ENCODE results near the gene LRRC26.

Gene LRRC26, protein sequence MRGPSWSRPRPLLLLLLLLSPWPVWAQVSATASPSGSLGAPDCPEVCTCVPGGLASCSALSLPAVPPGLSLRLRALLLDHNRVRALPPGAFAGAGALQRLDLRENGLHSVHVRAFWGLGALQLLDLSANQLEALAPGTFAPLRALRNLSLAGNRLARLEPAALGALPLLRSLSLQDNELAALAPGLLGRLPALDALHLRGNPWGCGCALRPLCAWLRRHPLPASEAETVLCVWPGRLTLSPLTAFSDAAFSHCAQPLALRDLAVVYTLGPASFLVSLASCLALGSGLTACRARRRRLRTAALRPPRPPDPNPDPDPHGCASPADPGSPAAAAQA

DNA sequence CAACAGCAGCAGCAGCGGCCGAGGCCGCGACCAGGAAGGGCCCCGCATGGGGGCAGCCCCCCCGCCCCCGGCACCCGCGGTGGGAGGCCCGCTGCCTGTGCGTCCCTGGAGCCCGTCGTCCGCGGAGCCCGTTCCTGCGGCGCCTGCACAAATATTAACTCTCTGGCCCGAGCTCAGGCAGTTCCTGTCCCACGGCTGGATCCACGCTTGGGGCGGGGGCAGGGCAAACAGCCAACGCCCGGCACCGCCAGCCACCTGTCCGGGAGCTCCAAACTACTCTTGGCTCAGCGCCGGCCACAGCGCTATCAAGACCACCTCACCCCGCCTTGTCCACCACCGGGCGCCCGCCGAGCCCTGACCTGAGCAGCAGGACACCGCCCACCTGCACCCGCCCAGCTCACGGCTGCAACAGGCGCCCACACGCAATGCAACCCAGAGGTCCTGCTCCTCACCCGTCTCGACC lies at the start of gene LRRC26:
TSS of gene LRRC26 (minus strand) at position 156 of the 463 bp plus-strand sequence. CDS start at position 48, 108 bp downstream.
- H3K27me3 Mint-ChIP-seq = peaks cover 28% of the 10 kb centered on the region
- DNase-seq (no peak), ATAC-seq (no peak)
- H3K4me3 Mint-ChIP-seq = no peak within 1 kb of the TSS
- no peaks in the 10 kb centered on the region for H3K4me1 Mint-ChIP-seq
- no peak within 1 kb of the TSS for H3K27ac Mint-ChIP-seq
- no peaks in the 10 kb centered on the region for H3K9me3 Mint-ChIP-seq
- H3K36me3 Mint-ChIP-seq (ENCODE audit: low read depth) = no peaks in the 10 kb centered on the region

DNA sequence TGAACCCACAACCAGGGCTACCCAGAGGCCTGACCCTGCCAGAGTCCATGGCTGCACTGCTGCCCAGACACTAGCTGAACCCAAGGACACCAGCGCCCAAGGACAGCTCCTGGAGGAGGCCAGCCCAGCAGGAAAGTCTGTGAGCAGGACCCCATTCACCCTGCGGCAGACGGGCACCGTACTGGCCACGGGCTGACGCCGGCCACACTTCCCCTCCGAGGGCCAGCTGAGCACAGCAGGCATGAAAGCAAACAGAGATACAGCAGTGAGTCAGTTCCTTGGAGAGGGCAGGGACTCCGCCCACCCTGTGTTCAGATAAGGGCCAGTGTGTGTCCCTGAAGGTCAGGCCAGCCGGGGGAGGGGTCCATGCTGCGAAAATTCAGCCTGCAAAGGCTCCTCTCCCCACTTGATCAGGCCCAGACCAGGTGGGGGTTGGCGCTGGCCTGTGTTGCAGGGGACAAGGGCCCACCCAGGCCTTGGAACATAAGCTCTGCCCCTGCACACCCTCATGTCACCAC lies 49.0 kb upstream of the LRRC26 start:
- Mint-ChIP-seq H3K36me3 (ENCODE audit: low read depth) (no peaks in the 10 kb centered on the region), H3K4me1 (peaks cover 4% of the 10 kb centered on the region), H3K27me3 (no peaks in the 10 kb centered on the region), H3K9me3 (no peaks in the 10 kb centered on the region), H3K27ac (no peak overlapping the region), H3K4me3 (no peak overlapping the region)
- ATAC-seq (no peak), DNase-seq (no peak)

DNA sequence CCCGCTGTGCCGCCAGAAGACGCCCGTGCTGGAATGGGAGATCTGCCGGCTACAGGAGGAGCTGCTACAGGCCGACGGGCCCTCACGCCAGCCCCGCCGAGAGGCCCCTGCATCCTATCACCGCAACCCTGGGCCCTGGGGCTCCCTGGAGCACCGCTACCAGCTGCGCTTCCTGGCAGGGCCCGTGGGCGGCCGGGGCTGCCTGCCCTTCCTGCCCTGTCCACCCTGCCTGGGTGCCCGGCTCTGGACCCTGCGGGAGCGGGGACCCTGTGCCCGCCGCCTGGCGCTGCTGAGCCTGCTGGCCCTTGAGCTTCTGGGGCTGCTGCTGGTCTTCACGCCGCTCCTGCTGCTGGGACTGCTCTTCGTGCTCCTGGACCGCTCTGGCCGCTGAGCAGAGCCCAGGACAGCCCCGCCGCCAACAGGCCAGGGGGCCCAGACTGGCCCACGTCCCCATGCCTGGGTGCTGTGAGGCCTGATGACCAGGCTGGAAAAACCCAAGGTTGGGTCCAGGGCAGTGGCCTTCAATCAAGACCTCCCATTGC lies 48.4 kb upstream of the LRRC26 start:
- H3K36me3 Mint-ChIP-seq (ENCODE audit: low read depth) = no peaks in the 10 kb centered on the region
- H3K9me3 Mint-ChIP-seq = no peaks in the 10 kb centered on the region
- no peaks in the 10 kb centered on the region for H3K27me3 Mint-ChIP-seq
- ATAC-seq = no peak
- no peak overlapping the region for H3K27ac Mint-ChIP-seq
- no peak overlapping the region for H3K4me3 Mint-ChIP-seq
- H3K4me1 Mint-ChIP-seq = peaks cover 4% of the 10 kb centered on the region
- no peak for DNase-seq

DNA sequence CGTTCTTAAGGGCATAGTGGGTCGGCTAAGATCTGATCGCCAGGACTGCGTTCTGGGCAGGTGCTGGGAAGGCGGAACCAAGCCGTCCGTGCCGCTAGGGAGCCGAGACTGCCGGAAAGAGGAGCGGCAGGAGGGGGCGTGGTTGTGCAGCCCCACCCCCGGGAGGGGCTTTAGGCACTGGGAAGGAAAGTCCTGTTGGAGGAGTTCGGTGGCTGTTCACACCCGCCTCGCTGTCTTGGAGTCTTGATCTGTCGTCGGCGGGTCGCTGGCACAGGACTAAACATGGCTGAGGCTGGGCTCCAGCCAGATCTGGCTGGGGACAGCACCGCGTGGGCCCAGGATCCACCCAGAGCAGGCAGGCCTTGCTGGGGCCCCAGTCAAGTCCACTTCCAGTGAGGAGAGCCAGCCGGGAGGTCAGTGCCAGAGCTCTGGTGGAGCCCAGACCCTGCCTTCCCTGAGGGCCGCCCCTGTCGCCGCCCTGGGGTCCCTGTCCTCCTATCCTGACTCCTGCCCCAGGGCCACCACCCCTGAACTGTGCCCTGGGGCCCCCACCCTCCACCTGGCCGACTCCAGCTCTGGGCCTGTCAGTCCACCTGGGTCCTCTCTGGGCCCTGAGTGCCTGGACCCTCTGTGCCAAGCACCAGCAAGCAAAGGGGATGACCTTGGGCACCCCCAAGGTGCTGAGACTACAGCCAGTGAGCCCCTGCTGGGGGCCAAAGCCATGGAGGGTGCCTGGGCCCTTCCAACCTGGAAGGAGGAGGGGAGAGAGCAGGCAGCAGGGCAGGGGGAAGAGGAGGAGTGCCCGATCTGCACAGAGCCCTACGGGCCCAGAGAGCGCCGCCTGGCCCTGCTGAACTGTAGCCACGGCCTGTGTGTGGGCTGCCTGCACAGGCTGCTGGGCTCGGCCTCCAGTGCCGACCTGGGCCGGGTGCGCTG lies 47.7 kb upstream of the LRRC26 start:
- Mint-ChIP-seq H3K27ac (no peak overlapping the region), H3K27me3 (no peaks in the 10 kb centered on the region), H3K4me1 (no peaks in the 10 kb centered on the region), H3K36me3 (ENCODE audit: low read depth) (peaks cover 3% of the 10 kb centered on the region), H3K4me3 (no peak overlapping the region), H3K9me3 (no peaks in the 10 kb centered on the region)
- no peak for DNase-seq
- no peak for ATAC-seq

DNA sequence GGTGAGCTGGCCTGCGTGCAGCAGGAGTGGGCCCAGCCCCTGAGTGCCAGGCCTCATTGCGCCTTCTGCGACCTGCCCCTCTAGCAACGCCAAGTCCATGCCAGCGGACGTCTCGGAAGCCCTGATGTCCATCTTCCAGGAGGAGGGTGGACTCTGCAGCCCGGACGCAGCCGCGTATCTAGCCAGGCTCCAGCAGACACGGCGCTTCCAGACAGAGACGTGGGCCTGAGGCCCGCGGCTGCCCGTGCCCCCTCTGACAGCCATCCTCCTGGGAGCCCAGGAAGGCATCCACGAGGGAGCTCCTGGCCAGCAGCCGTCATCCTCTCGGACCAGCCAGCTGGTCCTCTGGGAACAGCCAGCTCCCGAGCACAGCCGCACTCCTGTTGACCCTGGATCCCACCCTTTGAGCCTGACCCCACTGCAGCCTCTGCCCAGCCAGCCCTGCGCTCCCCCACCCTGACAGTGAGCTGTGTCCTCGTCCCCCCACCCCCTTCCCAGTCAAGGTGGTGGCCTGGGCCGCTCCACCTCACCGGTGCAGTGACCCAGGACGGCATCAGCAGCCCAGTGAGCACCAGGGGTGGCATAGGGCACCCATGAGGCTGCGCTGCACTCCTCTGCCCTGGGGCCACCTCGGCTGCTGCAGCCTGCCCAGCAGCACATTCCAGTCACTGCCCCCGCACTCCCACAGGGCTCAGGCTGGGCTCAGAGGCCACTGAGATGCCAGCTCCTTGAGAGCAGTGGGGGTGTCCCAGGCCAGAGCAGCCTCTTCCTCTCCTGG lies 46.5 kb upstream of the LRRC26 start:
- H3K27me3 Mint-ChIP-seq = no peaks in the 10 kb centered on the region
- H3K9me3 Mint-ChIP-seq = no peaks in the 10 kb centered on the region
- peaks cover 3% of the 10 kb centered on the region for H3K36me3 Mint-ChIP-seq (ENCODE audit: low read depth)
- H3K4me1 Mint-ChIP-seq = no peaks in the 10 kb centered on the region
- no peak overlapping the region for H3K4me3 Mint-ChIP-seq
- no peak for DNase-seq
- H3K27ac Mint-ChIP-seq = no peak overlapping the region
- ATAC-seq = no peak

DNA sequence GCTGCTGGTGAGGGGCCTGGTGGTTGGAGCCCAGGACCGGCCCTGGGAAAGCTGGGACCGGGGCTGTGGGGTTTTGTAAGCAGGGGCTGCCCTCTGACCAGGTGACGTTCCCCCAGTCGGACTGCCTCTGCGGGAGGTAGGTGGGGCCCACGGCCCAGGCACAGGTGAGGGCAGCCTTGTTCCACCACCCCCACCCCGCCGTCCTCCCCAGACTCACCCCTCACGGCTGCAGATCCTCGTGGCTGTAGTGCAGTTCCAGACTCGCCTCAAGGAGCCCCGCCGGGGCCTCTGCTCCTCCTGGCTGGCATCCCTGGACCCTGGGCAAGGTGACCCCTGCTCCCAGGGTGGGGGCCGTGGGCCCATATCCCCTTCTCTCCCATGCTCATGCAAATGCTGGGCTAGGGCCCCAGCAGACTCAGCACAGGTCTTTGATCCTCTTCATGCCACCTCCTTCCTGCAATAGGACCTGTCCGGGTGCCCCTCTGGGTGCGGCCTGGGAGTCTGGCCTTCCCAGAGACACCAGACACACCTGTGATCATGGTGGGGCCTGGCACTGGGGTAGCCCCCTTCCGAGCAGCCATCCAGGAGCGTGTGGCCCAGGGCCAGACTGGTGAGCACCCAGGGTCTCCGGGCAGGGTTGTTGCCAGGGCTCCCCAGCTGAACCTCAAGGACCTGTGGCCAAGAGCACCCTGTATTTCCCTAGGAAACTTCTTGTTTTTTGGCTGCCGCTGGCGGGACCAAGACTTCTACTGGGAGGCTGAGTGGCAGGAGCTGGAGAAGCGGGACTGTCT lies 45.5 kb upstream of the LRRC26 start:
- Mint-ChIP-seq H3K4me1 (no peaks in the 10 kb centered on the region), H3K27ac (no peak overlapping the region), H3K9me3 (no peaks in the 10 kb centered on the region), H3K36me3 (ENCODE audit: low read depth) (peaks cover 5% of the 10 kb centered on the region), H3K4me3 (no peak overlapping the region), H3K27me3 (no peaks in the 10 kb centered on the region)
- no peak for DNase-seq
- no peak for ATAC-seq

DNA sequence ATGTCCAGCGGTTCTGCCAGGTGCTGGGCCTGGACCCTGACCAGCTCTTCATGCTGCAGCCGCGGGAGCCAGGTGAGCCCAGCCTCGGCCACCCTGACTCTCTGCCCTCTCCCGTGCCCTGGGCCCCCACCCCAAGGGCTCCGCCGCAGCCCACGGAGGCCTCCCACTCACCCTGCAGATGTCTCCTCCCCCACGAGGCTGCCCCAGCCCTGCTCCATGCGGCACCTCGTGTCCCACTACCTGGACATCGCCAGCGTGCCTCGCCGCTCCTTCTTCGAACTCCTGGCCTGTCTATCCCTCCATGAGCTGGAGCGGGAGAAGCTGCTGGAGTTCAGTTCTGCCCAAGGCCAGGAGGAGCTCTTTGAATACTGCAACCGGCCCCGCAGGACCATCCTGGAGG lies 44.8 kb upstream of the LRRC26 start:
- ATAC-seq (no peak), DNase-seq (no peak)
- Mint-ChIP-seq H3K9me3 (no peaks in the 10 kb centered on the region), H3K27me3 (no peaks in the 10 kb centered on the region), H3K4me1 (no peaks in the 10 kb centered on the region), H3K36me3 (ENCODE audit: low read depth) (peaks cover 8% of the 10 kb centered on the region), H3K4me3 (no peak overlapping the region), H3K27ac (no peak overlapping the region)

DNA sequence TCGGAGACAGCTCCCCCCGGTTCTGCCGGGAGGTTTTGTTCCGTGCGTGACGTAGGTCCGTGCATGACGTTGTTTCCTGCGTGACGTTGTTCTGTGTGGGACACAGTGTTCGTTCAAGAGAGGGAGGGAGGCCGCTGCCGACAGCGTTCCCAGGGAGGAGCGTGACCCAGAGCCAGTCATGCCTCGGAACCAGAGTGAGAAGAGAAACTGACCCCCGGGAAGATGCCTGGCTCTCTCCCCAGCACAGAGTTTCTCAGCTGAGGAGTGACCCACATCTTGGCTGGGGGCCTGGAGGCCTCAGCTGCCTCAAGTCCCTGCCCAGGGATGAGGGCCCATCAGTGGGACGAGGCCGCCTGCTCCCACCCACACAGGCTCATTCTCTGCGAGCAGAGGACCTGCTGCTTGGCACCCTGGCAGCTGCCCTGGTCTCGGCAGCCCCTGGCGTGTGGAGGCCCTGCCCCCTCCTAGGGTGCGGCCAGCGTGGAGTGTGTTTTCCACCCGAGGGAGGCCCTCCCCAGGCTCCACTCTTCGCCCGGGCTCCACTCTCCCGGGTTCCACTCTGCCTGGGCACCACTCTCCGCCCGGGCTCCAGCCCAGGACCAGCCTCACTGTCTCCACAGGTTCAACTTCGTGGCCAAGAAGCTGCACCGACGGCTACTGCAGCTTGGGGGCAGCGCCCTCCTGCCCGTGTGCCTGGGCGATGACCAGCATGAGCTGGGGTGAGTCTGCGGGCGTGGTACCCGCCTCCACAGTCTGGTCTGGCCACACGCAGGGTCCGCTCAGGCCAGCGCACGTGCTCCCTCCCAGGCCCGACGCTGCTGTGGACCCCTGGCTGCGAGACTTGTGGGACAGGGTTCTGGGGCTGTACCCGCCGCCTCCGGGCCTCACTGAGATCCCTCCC lies 43.6 kb upstream of the LRRC26 start:
- peaks cover 1% of the 10 kb centered on the region for H3K4me1 Mint-ChIP-seq
- peaks cover 10% of the 10 kb centered on the region for H3K36me3 Mint-ChIP-seq (ENCODE audit: low read depth)
- H3K9me3 Mint-ChIP-seq = no peaks in the 10 kb centered on the region
- no peaks in the 10 kb centered on the region for H3K27me3 Mint-ChIP-seq
- no peak for ATAC-seq
- no peak for DNase-seq
- H3K4me3 Mint-ChIP-seq = no peak overlapping the region
- H3K27ac Mint-ChIP-seq = no peak overlapping the region

DNA sequence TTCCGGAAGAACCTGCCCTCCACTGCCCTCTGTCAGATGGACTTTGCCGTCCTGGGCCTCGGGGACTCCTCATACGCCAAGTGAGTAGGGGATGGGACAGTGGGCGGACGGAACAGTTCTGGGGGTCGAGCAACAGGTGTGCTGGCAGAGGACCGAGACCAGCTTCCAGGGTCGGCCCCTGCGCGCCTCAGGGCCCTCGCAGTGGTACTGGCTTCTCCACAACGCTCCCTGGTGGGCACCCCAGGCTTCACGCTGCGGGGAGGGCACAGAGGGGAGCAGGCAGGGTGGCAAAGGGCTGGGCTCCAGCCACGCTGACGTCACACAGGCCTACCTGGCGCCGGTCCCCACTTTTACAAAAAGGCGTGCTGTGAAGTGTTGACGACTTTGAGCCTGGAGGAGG lies 42.7 kb upstream of the LRRC26 start:
- H3K27me3 Mint-ChIP-seq = no peaks in the 10 kb centered on the region
- no peak overlapping the region for H3K4me3 Mint-ChIP-seq
- no peak for ATAC-seq
- H3K4me1 Mint-ChIP-seq = peaks cover 3% of the 10 kb centered on the region
- H3K27ac Mint-ChIP-seq = no peak overlapping the region
- peaks cover 13% of the 10 kb centered on the region for H3K36me3 Mint-ChIP-seq (ENCODE audit: low read depth)
- DNase-seq = no peak
- H3K9me3 Mint-ChIP-seq = no peaks in the 10 kb centered on the region

DNA sequence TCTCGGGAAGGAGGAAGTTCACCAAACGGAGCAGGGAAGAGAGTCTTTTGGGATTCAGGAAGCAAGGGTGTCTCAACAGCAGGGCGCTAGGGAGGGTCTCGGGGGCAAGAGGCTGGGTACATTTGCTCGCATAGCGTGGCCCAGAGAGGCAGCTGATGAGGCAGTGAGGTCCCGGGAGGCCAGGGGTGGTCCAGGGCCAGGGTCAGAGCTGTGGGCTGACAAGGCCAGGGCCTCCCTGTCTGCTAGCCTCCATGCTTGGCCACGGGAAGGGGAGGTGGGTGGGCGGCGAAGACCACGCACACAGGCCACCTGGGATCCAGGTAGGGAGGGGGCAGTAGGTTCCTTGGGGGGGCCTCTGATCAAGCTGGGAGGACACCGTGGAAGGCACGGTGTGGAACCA lies 41.7 kb upstream of the LRRC26 start:
- Mint-ChIP-seq H3K27me3 (no peaks in the 10 kb centered on the region), H3K9me3 (no peaks in the 10 kb centered on the region), H3K4me1 (peaks cover 13% of the 10 kb centered on the region), H3K4me3 (no peak overlapping the region), H3K27ac (no peak overlapping the region), H3K36me3 (ENCODE audit: low read depth) (peaks cover 21% of the 10 kb centered on the region)
- DNase-seq = no peak
- ATAC-seq = no peak

DNA sequence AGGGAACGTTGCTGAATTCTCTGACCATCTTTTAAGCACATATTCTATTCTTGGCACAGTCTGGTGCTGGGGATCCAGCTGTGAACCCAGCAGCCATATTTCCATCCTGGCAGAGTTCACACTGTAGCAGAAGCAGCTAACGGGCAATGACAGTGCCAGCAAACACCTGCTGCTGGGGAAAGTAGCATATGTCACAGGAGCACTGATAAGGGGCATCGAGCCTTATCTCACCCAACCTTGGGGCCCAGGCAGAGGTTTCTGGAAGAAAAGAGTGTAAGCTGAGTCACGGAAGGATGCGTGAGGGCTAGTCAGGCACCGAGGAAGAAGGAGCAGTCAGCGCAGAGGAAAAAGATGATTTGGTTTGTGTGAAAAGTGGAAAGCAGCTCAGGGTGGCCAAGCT lies 36.8 kb upstream of the LRRC26 start:
- DNase-seq = no peak
- no peaks in the 10 kb centered on the region for H3K9me3 Mint-ChIP-seq
- no peaks in the 10 kb centered on the region for H3K27me3 Mint-ChIP-seq
- ATAC-seq = no peak
- peaks cover 44% of the 10 kb centered on the region for H3K4me1 Mint-ChIP-seq
- peak overlapping the region; percentile 89 for H3K27ac Mint-ChIP-seq
- peak overlapping the region; percentile 90 for H3K4me3 Mint-ChIP-seq
- H3K36me3 Mint-ChIP-seq (ENCODE audit: low read depth) = peaks cover 20% of the 10 kb centered on the region

DNA sequence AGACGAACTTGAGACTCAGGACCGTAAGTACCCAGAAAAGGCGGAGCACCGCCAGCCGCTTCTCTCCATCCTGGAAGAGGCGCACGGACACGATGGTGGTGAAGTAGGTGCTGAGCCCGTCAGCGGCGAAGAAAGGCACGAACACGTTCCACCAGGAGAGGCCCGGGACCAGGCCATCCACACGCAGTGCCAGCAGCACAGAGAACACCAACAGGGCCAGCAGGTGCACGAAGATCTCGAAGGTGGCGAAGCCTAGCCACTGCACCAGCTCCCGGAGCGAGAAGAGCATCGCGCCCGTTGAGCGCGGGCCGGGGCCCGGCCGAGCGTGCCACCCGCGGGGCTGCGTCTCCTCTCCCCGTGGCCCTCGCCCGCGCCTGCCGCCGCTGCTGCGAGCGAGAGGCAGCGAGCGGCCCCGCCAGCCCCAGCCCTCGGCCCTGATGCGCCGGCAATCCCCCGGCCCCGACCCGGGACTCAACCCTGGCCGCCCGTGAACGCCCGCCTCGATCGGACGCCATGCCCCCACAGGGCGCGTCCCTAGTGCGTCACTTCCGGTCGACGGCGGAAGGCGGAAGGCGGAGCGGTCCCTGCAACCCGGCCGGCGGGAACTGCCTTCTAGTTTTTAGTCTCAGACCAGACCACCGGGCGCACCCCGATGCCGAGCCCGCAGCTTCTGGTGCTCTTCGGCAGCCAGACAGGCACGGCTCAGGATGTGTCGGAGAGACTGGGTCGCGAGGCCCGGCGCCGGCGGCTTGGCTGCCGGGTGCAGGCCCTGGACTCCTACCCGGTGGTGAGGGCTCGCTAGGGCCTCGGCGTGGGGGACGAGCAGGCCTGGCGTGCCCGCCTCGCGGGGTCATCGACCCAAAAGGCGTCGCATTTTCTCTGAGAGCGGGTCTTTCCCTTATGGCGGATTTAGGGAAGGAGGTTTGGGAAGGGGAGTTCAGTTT lies 35.5 kb upstream of the LRRC26 start, which contains the start of the genes NDOR1 and TMEM203:
TSS of gene NDOR1 (plus strand) at position 575 of the 944 bp plus-strand sequence. CDS start at position 653, 78 bp downstream.
TSS of gene TMEM203 (minus strand) at position 523 of the 944 bp plus-strand sequence. CDS start at position 289, 234 bp downstream.
- peaks cover 49% of the 10 kb centered on the region for H3K4me1 Mint-ChIP-seq
- ATAC-seq (peak; percentile 60), DNase-seq (peak; percentile 98)
- peaks cover 19% of the 10 kb centered on the region for H3K36me3 Mint-ChIP-seq (ENCODE audit: low read depth)
- no peaks in the 10 kb centered on the region for H3K9me3 Mint-ChIP-seq
- peak within 1 kb of the TSS; percentile 90 for H3K4me3 Mint-ChIP-seq
- no peaks in the 10 kb centered on the region for H3K27me3 Mint-ChIP-seq
- H3K27ac Mint-ChIP-seq = peak within 1 kb of the TSS; percentile 89
